Panc1 (cell line): ENCODE measurements around the gene TYRP1. TPM values are rescaled to one million over a fixed set of nuclear protein-coding genes. Genes with fewer than 3 reads are reported as not detected.

Experiments used
- ATAC-seq: fragments of 200-7000 bp; cut with Tn5 transposase; 2 replicates; pipeline ENCODE4 v1.9.1; 2020; ENCODE audit warnings: mild to moderate bottlenecking, moderate library complexity
- BruUV-seq: library from RNA; stranded (reverse); fragments of 400-500 nt; replicated peaks from 2 replicates; lab custom pipeline; 2021; lab: Mats Ljungman, UMichigan
- CTCF ChIA-PET: fragments of 300-600 bp; sonication (Branson Sonifier 250); formaldehyde crosslinking; loops from one replicate; lab custom pipeline; 2022; ENCODE audit warnings: antibody characterized with exemption; lab: Charles Lee
- POLR2A ChIA-PET: fragments of 300-600 bp; sonication (Branson Sonifier 250); formaldehyde crosslinking; loops from one replicate; lab custom pipeline; 2022; ENCODE audit warnings: antibody characterized with exemption; lab: Charles Lee
- DNase-seq: peaks from one replicate; pipeline ENCODE4 v3.0.0-alpha.2; 2010; ENCODE audit warnings: low read depth, low spot score
- H3K27ac ChIP-seq: 2 replicates; pipeline ENCODE4 v1.5.1; 2011; ENCODE audit warnings: mild to moderate bottlenecking, low read length, inconsistent platforms
- H3K27me3 ChIP-seq: fragments of 200-500 bp; sonication (Bioruptor generic); 2 replicates; pipeline ENCODE4 v1.6.0; 2014; ENCODE audit warnings: low read length, inconsistent platforms; ENCODE audit not compliant: control insufficient read depth, insufficient read depth
- H3K36me3 ChIP-seq: fragments of 200-500 bp; sonication (Bioruptor generic); 2 replicates; pipeline ENCODE4 v1.5.1; 2014; ENCODE audit warnings: inconsistent platforms, mild to moderate bottlenecking, low read length, moderate library complexity; ENCODE audit not compliant: control insufficient read depth, insufficient read depth
- H3K4me1 ChIP-seq: 2 replicates; pipeline ENCODE4 v1.5.1; 2011; ENCODE audit warnings: inconsistent platforms, mild to moderate bottlenecking, low read length, moderate library complexity; ENCODE audit not compliant: control insufficient read depth, insufficient read depth
- H3K4me3 ChIP-seq, 2 experiments: 2 replicates each; pipeline ENCODE4 v1.5.1; 2011 to 2012; ENCODE audit warnings: low read depth in 2 of 2, low read length in 2 of 2, mild to moderate bottlenecking in 2 of 2, inconsistent platforms in 1 of 2, moderate library complexity in 1 of 2
- H3K9me3 ChIP-seq: fragments of 200-500 bp; sonication (Bioruptor generic); 2 replicates; pipeline ENCODE4 v1.5.1; 2014; ENCODE audit warnings: low read depth, mild to moderate bottlenecking, inconsistent platforms, low read length, moderate library complexity; ENCODE audit not compliant: control insufficient read depth, insufficient read depth
- CTCF ChIP-seq: fragments of 450-650 bp; IDR thresholded peaks from 2 replicates; pipeline ENCODE4 v1.5.1; 2017; ENCODE audit warnings: mild to moderate bottlenecking
- POLR2AphosphoS5 ChIP-seq: IDR thresholded peaks from 2 replicates; pipeline ENCODE4 v1.6.1; 2012; ENCODE audit warnings: mild to moderate bottlenecking, low read depth, low read length, moderate library complexity
- REST ChIP-seq, 2 experiments: IDR thresholded peaks; 2 replicates each; pipeline ENCODE4 v1.6.1; 2011 to 2012; ENCODE audit warnings: low read depth in 2 of 2, control low read depth in 1 of 2, low read length in 1 of 2, mild to moderate bottlenecking in 1 of 2, moderate library complexity in 1 of 2; ENCODE audit not compliant: insufficient read depth in 1 of 2
- SIN3A ChIP-seq: IDR thresholded peaks from 2 replicates; pipeline ENCODE4 v1.6.1; 2012; ENCODE audit warnings: low read depth, mild to moderate bottlenecking, low read length, moderate library complexity, borderline replicate concordance; ENCODE audit not compliant: insufficient read depth
- TCF7L2 ChIP-seq: IDR thresholded peaks from 2 replicates; pipeline ENCODE4 v1.6.1; 2011; ENCODE audit warnings: mild to moderate bottlenecking, low read depth, low read length, inconsistent platforms
- in situ Hi-C: cut with HindIII; loops from 2 replicates; pipeline ENCODE4 v1.10.0; 2016; ENCODE audit warnings: low sequenced_read_pairs, low pct_unique_long_range_greater_than_20kb
- intact Hi-C: fragments of 100-400 bp; cut with micrococcal nuclease; formaldehyde crosslinking; loops from one replicate; pipeline ENCODE4 v1.10.0; 2022; ENCODE audit not compliant: unreplicated experiment
- total RNA-seq: library from RNA; stranded (reverse); gene quantifications from one replicate; pipeline ENCODE4 v1.2.1, GENCODE V29; 2021; ENCODE audit not compliant: unreplicated experiment

Gene TYRP1
- total RNA-seq, 1 experiment from 2014 or later = 0.23 TPM

- no peaks in the 10 kb centered on the region for H3K9me3 ChIP-seq
- POLR2A ChIA-PET = no interaction called here
- no peaks in the 10 kb centered on the region for H3K27me3 ChIP-seq
- no peak overlapping the region for H3K4me3 ChIP-seq
- CTCF ChIA-PET = no interaction called here
- intact Hi-C loops (no loop called here), in situ Hi-C loops (no loop called here)
- no TSS peak for BruUV-seq
- no peaks in the 10 kb centered on the region for H3K4me1 ChIP-seq
- H3K27ac ChIP-seq = no peak overlapping the region
- TF ChIP-seq REST (IDR thresholded peaks at IDR 0.05; ENCODE audit: insufficient read depth in 1 of 2, low read depth in 2 of 2, low read length in 1 of 2) = no peak
- no peak for TF ChIP-seq POLR2AphosphoS5
- no peak for TF ChIP-seq TCF7L2
- no peak for TF ChIP-seq CTCF
- no peak for TF ChIP-seq SIN3A
- DNase-seq (no peak), ATAC-seq (no peak)
- no peaks in the 10 kb centered on the region for H3K36me3 ChIP-seq
Observed at GRCh38 chr9:12753931-12754330, 60.7 kb downstream of the TYRP1 start.

DNA sequence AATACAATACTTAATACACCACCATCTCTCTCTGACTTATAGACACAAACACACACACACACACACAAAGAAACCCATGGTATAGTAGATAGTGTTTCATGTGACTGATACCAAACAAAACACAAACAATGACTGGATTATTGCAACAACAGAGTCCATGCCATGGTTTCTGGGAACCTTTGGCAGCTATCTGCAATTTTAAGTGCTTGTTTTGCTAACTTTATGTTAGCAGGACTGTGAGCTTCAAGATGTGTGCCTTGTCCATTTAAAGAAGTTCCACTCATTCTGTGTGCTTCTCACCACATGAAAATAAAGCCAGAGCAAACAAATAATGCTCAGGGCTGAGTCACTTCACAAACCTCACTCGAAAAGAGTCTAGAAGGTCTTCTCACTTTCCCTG, 66.6 kb downstream of the TYRP1 start:
- intact Hi-C loops = no loop called here
- Histone ChIP-seq H3K9me3 (no peaks in the 10 kb centered on the region), H3K36me3 (no peaks in the 10 kb centered on the region), H3K27me3 (no peaks in the 10 kb centered on the region), H3K4me1 (no peaks in the 10 kb centered on the region), H3K4me3 (no peak overlapping the region), H3K27ac (no peak overlapping the region)
- ChIA-PET CTCF (no interaction called here), POLR2A (no interaction called here)
- no peak for TF ChIP-seq POLR2AphosphoS5
- no peak for TF ChIP-seq TCF7L2
- TF ChIP-seq REST (IDR thresholded peaks at IDR 0.05; ENCODE audit: insufficient read depth in 1 of 2, low read depth in 2 of 2, low read length in 1 of 2) = no peak
- TF ChIP-seq CTCF = no peak
- DNase-seq (no peak), ATAC-seq (no peak)
- in situ Hi-C loops = no loop called here
- no TSS peak for BruUV-seq

Other genes starting within 250 kb of the TYRP1 start
- gene LURAP1L, start 81.6 kb downstream of the TYRP1 start, total RNA-seq = 6.8 TPM